Peyer's patch (tissue), 4 donors: ENCODE measurements around the gene ZNF316.

Experiments
- CTCF ChIP-seq, 6 experiments: fragments of 450-650 bp in 4 of 6; fragments of 200-600 bp in 2 of 6; sonication (generic) in 1 of 6; IDR thresholded peaks; one replicate each; pipeline ENCODE4 v1.5.1; 2017 to 2019; ENCODE audit warnings: antibody characterized with exemption in 6 of 6, mild to moderate bottlenecking in 3 of 6, moderate library complexity in 1 of 6
- POLR2A ChIP-seq, 2 donors: fragments of 450-650 bp; IDR thresholded peaks; one replicate each; pipeline ENCODE4 v1.5.1; 2017; ENCODE audit warnings: antibody characterized with exemption in 2 of 2, mild to moderate bottlenecking in 2 of 2, moderate library complexity in 2 of 2

GRCh38 chr7:6647541-6647940 lies 10.4 kb downstream of the ZNF316 start:
- TF ChIP-seq CTCF (IDR thresholded peaks at IDR 0.05) (no peak), POLR2A (IDR thresholded peaks at IDR 0.05) (no peak)
